Nephron (organoid): ENCODE measurements around the gene TCP11L1.
"Not testable (repeated sequence)": the region's sequence is repeated elsewhere in the genome, so short reads cannot be mapped to it uniquely, and the experiment has no call there.

Experiments
- H3K27ac Mint-ChIP-seq, 3 experiments: 2 replicates each; pipeline ENCODE4 v1.8.0; 2020; ENCODE audit warnings: mixed read lengths in 3 of 3, mild to moderate bottlenecking in 2 of 3, moderate library complexity in 1 of 3
- H3K27me3 Mint-ChIP-seq: 2 replicates; pipeline ENCODE4 v1.8.0; 2021; ENCODE audit warnings: low read depth, mild to moderate bottlenecking, moderate library complexity, mixed read lengths
- H3K36me3 Mint-ChIP-seq: 2 replicates; pipeline ENCODE4 v1.8.0; 2020; ENCODE audit warnings: low read depth, mixed read lengths
- H3K4me1 Mint-ChIP-seq: 2 replicates; pipeline ENCODE4 v1.8.0; 2020; ENCODE audit warnings: mixed read lengths
- H3K4me3 Mint-ChIP-seq, 3 experiments: 2 replicates each; pipeline ENCODE4 v1.8.0; 2020; ENCODE audit warnings: mild to moderate bottlenecking in 3 of 3, mixed read lengths in 3 of 3, moderate library complexity in 2 of 3
- H3K9me3 Mint-ChIP-seq: 2 replicates; pipeline ENCODE4 v1.8.0; 2020; ENCODE audit warnings: mixed read lengths
- CTCF ChIP-seq, 3 experiments: fragments of 200-600 bp; sonication (generic); IDR thresholded peaks; one replicate each; pipeline ENCODE4 v1.5.0; 2021; ENCODE audit warnings: antibody characterized with exemption in 3 of 3; ENCODE audit not compliant: unreplicated experiment in 3 of 3

TCP11L1 gene

GRCh38 chr11:33025339-33025722 is 14.0 kb upstream of the TCP11L1 start:
- peaks cover 15% of the 10 kb centered on the region for H3K4me1 Mint-ChIP-seq
- no peak overlapping the region for H3K27ac Mint-ChIP-seq
- TF ChIP-seq CTCF (IDR thresholded peaks at IDR 0.05; ENCODE audit: unreplicated experiment in 3 of 3), result no peak
- no peak overlapping the region for H3K4me3 Mint-ChIP-seq
- H3K9me3 Mint-ChIP-seq, result no peaks in the 10 kb centered on the region
- H3K27me3 Mint-ChIP-seq, result no peaks in the 10 kb centered on the region
- no peaks in the 10 kb centered on the region for H3K36me3 Mint-ChIP-seq

GRCh38 chr11:33027233-33027632 is 12.1 kb upstream of the TCP11L1 start:
- no peaks in the 10 kb centered on the region for H3K9me3 Mint-ChIP-seq
- no peak for TF ChIP-seq CTCF (IDR thresholded peaks at IDR 0.05; ENCODE audit: unreplicated experiment in 3 of 3)
- no peak overlapping the region for H3K4me3 Mint-ChIP-seq
- H3K36me3 Mint-ChIP-seq, result no peaks in the 10 kb centered on the region
- H3K27me3 Mint-ChIP-seq, result no peaks in the 10 kb centered on the region
- H3K27ac Mint-ChIP-seq, result no peak overlapping the region
- H3K4me1 Mint-ChIP-seq, result peaks cover 10% of the 10 kb centered on the region

- no peak for TF ChIP-seq CTCF (IDR thresholded peaks at IDR 0.05; ENCODE audit: unreplicated experiment in 3 of 3)
- Mint-ChIP-seq H3K4me1 (peaks cover 9% of the 10 kb centered on the region), H3K27me3 (no peaks in the 10 kb centered on the region), H3K27ac (no peak overlapping the region), H3K36me3 (no peaks in the 10 kb centered on the region), H3K9me3 (no peaks in the 10 kb centered on the region), H3K4me3 (no peak overlapping the region)
Measured at GRCh38 chr11:33027846-33028536, 11.4 kb upstream of the TCP11L1 start.

GRCh38 chr11:33028537-33028914 is 10.8 kb upstream of the TCP11L1 start:
- H3K36me3 Mint-ChIP-seq, result no peaks in the 10 kb centered on the region
- peaks cover 9% of the 10 kb centered on the region for H3K4me1 Mint-ChIP-seq
- no peak overlapping the region for H3K27ac Mint-ChIP-seq
- no peaks in the 10 kb centered on the region for H3K27me3 Mint-ChIP-seq
- no peak overlapping the region for H3K4me3 Mint-ChIP-seq
- no peaks in the 10 kb centered on the region for H3K9me3 Mint-ChIP-seq
- no peak for TF ChIP-seq CTCF (IDR thresholded peaks at IDR 0.05; ENCODE audit: unreplicated experiment in 3 of 3)

- H3K36me3 Mint-ChIP-seq, H3K4me3 Mint-ChIP-seq, H3K27me3 Mint-ChIP-seq: not testable (repeated sequence)
Measured at GRCh38 chr11:33029218-33029617, 10.2 kb upstream of the TCP11L1 start.

GRCh38 chr11:33033493-33033892 is 5.9 kb upstream of the TCP11L1 start:
- TF ChIP-seq CTCF (IDR thresholded peaks at IDR 0.05; ENCODE audit: unreplicated experiment in 3 of 3), result no peak
- Mint-ChIP-seq H3K9me3 (no peaks in the 10 kb centered on the region), H3K27ac (no peak overlapping the region), H3K36me3 (peaks cover 4% of the 10 kb centered on the region), H3K27me3 (no peaks in the 10 kb centered on the region), H3K4me1 (peaks cover 4% of the 10 kb centered on the region), H3K4me3 (no peak overlapping the region)

More at GRCh38 chr11:33029218-33029617, 10.2 kb upstream of the TCP11L1 start:
- H3K27ac Mint-ChIP-seq, H3K4me1 Mint-ChIP-seq, H3K9me3 Mint-ChIP-seq: not testable (repeated sequence)
